Activated CD8-positive, alpha-beta memory T cell treated with anti-CD3 and anti-CD28 coated beads, Interleukin-2, amount 10 ng/mL, durations not matched to agents 7 days and 5 days (primary cell): ENCODE data around the gene MAP3K3. TPM values are rescaled to one million over a fixed set of nuclear protein-coding genes. Genes with fewer than 3 reads are reported as not detected.

Experiments
- ATAC-seq: fragments of 150-1000 bp; cut with Tn5 transposase; one replicate; pipeline ENCODE4 v1.10.0; 2021; ENCODE audit warnings: moderate library complexity
- CTCF ChIA-PET: fragments of 350-600 bp; sonication (Branson Sonifier 250); formaldehyde crosslinking; loops from one replicate; lab custom pipeline; 2021; ENCODE audit warnings: antibody characterized with exemption; lab: Charles Lee
- DNase-seq: peaks from one replicate; pipeline ENCODE4 v3.0.0-alpha.2; 2020
- H3K27ac Mint-ChIP-seq: one replicate; pipeline ENCODE4 v1.8.0; 2021; ENCODE audit warnings: mild to moderate bottlenecking, mixed read lengths
- H3K27me3 Mint-ChIP-seq: one replicate; pipeline ENCODE4 v1.8.0; 2021; ENCODE audit warnings: mixed read lengths
- H3K36me3 Mint-ChIP-seq: one replicate; pipeline ENCODE4 v1.8.0; 2021; ENCODE audit warnings: mild to moderate bottlenecking, mixed read lengths
- H3K4me1 Mint-ChIP-seq: one replicate; pipeline ENCODE4 v1.8.0; 2021; ENCODE audit warnings: mixed read lengths
- H3K4me3 Mint-ChIP-seq: one replicate; pipeline ENCODE4 v1.8.0; 2021; ENCODE audit warnings: mild to moderate bottlenecking, moderate library complexity, mixed read lengths
- H3K9me3 Mint-ChIP-seq: one replicate; pipeline ENCODE4 v1.8.0; 2022; ENCODE audit warnings: low read depth, mixed read lengths
- total RNA-seq, 2 experiments: library from RNA; stranded (reverse); gene quantifications; one replicate each; pipeline ENCODE4 v1.2.3, GENCODE V29; 2021

MAP3K3 gene
- 10 to 100 TPM; 29.0 to 36.5 TPM for total RNA-seq

DNA sequence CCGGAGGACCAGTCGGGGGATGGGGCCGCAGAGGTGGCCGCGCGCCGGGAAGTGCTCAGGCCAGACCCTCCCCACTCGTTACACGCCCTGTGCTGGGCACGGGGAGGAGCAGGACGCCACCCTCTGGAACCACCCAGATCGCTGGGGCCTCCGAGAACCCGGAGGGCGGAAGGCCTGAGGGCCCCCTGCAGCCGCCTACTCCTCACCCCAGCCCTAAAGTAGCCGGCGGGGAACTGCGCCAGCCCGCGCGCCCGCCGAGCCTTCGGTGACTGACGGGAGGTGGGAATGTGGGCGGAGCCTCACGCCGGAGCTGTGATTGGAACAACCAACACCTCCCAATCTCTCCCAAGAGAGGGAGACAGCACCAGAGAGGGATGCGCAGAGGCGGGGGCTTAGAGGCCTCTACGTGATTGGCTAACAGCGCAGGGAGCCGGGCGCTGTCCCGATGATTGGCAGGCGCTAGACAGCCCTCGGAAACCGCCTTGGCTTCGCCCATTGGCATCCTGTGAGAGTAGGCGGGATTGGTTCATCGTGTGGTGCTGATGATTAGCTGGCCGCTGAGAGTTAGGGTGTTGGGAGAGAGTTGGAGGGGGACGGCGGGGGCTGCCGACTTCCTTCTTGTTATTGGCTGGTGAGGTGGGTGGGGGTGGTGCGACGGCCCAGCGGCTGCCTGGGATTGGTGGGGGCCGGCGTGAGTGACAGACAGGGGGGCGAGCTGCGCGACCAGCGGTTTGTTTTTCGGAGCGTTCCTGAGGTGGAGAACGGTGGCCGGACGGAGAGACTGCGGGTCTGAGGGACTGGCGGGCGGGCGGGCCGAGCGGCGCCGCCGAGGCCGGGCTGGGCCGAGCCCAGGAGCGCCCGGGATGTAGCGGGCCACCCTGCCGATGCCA, at the start of gene MAP3K3:
Gene MAP3K3, plus strand, starts transcription at position 734 of the 890 bp plus-strand sequence. CDS start 343 bp downstream, outside the sequence.
- peak within 1 kb of the TSS; percentile 89 for H3K27ac Mint-ChIP-seq
- peak; percentile 99 for DNase-seq
- H3K4me1 Mint-ChIP-seq = peaks cover 29% of the 10 kb centered on the region
- peak; percentile 91 for ATAC-seq
- H3K9me3 Mint-ChIP-seq = no peaks in the 10 kb centered on the region
- CTCF ChIA-PET = interaction anchor here (0.8 to 18.1 kb wide), 16 partner anchors 10 to 227 kb away, joined by 3 to 249 read pairs (median 4); partner anchors contain the start of genes CYB561, DCAF7 and TACO1
- H3K27me3 Mint-ChIP-seq = peaks cover 3% of the 10 kb centered on the region
- H3K36me3 Mint-ChIP-seq = no peaks in the 10 kb centered on the region
- peak within 1 kb of the TSS; percentile 97 for H3K4me3 Mint-ChIP-seq

DNA sequence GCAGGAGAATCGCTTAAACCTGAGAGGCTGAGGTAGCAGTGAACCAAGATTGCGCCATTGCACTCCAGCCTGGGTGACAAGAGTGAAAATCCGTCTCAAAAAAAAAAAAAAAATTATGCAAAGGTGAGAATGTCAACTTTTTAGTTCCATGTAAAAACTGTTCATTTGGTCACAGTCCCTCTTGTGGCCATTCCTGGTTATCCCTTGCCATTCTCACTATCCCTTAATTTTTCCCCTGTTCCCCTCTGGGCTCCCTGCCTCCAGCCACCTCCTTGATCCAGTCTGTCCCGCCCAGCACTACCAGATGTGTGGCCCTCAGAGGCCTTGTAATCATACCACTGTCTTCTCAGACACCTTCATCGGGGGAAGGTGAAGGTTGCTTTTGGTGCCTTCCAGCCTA, 48.6 kb upstream of the MAP3K3 start:
- Mint-ChIP-seq H3K27ac (no peak overlapping the region), H3K27me3 (no peaks in the 10 kb centered on the region), H3K4me1 (peaks cover 20% of the 10 kb centered on the region), H3K4me3 (no peak overlapping the region), H3K36me3 (peaks cover 2% of the 10 kb centered on the region), H3K9me3 (no peaks in the 10 kb centered on the region)
- ATAC-seq = no peak
- no peak for DNase-seq
- CTCF ChIA-PET = no interaction called here

DNA sequence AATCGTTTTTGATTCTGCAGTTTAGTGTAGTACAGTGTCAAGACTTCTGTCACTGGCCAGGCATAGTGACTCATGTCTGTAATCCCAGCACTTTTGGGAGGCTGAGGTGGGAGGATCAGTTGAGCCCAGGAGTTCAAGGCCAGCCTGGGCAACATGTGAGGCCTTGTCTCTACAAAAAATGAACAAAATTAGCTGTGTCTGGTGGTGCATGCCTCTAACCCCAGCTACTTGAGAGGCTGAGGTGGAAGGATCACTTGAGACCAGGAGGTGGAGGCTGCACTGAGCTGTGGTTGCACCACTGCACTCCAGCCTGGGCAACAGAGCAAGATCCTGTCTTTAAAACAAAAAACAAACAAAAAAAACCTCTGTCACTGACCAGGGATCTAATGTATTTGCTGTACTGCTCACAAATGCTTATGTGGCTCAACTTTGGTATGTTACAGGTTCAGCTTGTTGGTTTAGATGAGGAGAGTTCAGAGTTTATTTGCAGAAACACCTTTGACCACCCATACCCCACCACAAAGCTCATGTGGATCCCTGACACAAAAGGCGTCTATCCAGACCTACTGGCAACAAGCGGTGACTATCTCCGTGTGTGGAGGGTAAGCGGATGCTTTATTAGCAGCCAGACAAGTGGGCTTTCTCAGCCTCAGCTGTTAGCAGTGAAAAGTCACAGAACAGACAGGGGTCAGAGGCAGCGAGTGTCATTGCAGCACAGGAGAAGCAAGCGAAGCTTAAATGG, 44.0 kb upstream of the MAP3K3 start:
- peaks cover 4% of the 10 kb centered on the region for H3K4me1 Mint-ChIP-seq
- no peaks in the 10 kb centered on the region for H3K27me3 Mint-ChIP-seq
- DNase-seq (no peak), ATAC-seq (no peak)
- peaks cover 16% of the 10 kb centered on the region for H3K36me3 Mint-ChIP-seq
- CTCF ChIA-PET = no interaction called here
- no peak overlapping the region for H3K4me3 Mint-ChIP-seq
- H3K9me3 Mint-ChIP-seq = no peaks in the 10 kb centered on the region
- peak overlapping the region; percentile 38 for H3K27ac Mint-ChIP-seq

GRCh38 chr17:63578769-63579111, 43.5 kb upstream of the MAP3K3 start:
- ATAC-seq (no peak), DNase-seq (no peak)
- CTCF ChIA-PET = no interaction called here
- Mint-ChIP-seq H3K9me3 (no peaks in the 10 kb centered on the region), H3K27ac (no peak overlapping the region), H3K36me3 (peaks cover 19% of the 10 kb centered on the region), H3K4me1 (peaks cover 4% of the 10 kb centered on the region), H3K27me3 (no peaks in the 10 kb centered on the region), H3K4me3 (no peak overlapping the region)

DNA sequence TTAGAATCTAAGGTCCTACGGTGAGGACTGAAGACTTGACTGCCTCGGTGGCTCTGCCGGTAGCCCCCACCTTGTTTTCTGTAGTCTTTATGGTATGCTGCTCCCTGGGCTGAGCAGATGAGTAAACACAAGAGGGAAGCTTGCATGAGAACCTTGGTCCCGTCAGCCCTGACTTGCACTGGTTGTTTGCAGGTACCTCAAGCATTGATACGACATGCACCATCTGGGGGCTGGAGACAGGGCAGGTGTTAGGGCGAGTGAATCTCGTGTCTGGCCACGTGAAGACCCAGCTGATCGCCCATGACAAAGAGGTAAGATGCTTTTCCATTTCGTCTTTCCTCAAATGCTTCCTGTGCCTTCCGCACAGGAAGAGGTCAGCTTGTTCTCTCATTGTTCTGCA, 42.6 kb upstream of the MAP3K3 start:
- CTCF ChIA-PET = interaction anchor here (1.4 kb wide), 1 partner anchor 101 kb away, joined by 4 read pairs; no protein-coding TSS in a partner anchor
- peaks cover under 1% of the 10 kb centered on the region for H3K4me1 Mint-ChIP-seq
- no peak overlapping the region for H3K4me3 Mint-ChIP-seq
- no peaks in the 10 kb centered on the region for H3K9me3 Mint-ChIP-seq
- no peak for DNase-seq
- H3K27ac Mint-ChIP-seq = no peak overlapping the region
- H3K27me3 Mint-ChIP-seq = no peaks in the 10 kb centered on the region
- H3K36me3 Mint-ChIP-seq = peaks cover 23% of the 10 kb centered on the region
- ATAC-seq = no peak

- no peak overlapping the region for H3K4me3 Mint-ChIP-seq
- H3K27ac Mint-ChIP-seq = no peak overlapping the region
- H3K9me3 Mint-ChIP-seq = no peaks in the 10 kb centered on the region
- peaks cover 55% of the 10 kb centered on the region for H3K36me3 Mint-ChIP-seq
- H3K27me3 Mint-ChIP-seq = no peaks in the 10 kb centered on the region
- CTCF ChIA-PET = interaction anchor here (1.3 kb wide), 1 partner anchor 174 kb away, joined by 4 read pairs; no protein-coding TSS in a partner anchor
- DNase-seq (no peak), ATAC-seq (no peak)
- peaks cover 12% of the 10 kb centered on the region for H3K4me1 Mint-ChIP-seq
These were observed 34.4 kb upstream of the MAP3K3 start for GRCh38 chr17:63587770-63588169.

DNA sequence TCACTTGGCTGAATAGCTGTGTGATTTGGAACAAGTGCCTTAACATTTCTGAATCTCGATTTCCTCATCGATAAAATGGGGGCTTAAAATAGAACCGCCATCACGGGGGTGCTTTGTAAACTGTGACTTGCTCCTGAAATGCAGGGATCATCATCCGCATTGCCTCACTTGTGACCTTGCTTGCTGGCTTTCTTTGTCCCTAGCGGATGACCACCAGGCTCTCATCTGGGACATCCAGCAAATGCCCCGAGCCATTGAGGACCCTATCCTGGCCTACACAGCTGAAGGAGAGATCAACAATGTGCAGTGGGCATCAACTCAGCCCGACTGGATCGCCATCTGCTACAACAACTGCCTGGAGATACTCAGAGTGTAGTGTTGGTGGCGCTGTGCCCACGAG, 33.4 kb upstream of the MAP3K3 start:
- CTCF ChIA-PET = interaction anchor here (1.5 kb wide), 1 partner anchor 112 kb away, joined by 3 read pairs; the partner anchor contains the start of gene ACE
- Mint-ChIP-seq H3K9me3 (no peaks in the 10 kb centered on the region), H3K4me3 (no peak overlapping the region), H3K27me3 (no peaks in the 10 kb centered on the region), H3K27ac (no peak overlapping the region), H3K4me1 (peaks cover 12% of the 10 kb centered on the region), H3K36me3 (peaks cover 48% of the 10 kb centered on the region)
- no peak for DNase-seq
- ATAC-seq = no peak

DNA sequence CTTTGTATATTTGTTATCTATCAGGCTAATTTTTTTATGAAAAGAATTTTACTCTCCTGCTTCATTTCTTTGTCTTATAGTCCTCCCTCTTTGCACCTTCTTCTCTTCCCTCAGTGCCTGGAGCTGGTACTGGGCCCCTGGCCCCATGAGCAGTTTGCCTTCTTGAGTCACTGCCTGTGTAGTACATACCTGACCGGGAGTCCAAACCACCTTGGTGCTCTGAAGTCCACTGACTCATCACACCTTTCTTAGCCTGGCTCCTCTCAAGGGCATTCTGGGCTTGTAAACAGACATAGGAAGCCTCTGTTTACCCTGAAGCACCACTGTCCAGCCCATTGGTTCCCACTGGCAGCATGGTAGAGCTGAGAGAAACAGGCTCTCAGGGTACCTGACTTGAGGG, 32.6 kb upstream of the MAP3K3 start:
- H3K9me3 Mint-ChIP-seq = no peaks in the 10 kb centered on the region
- no peaks in the 10 kb centered on the region for H3K27me3 Mint-ChIP-seq
- DNase-seq (no peak), ATAC-seq (no peak)
- CTCF ChIA-PET = interaction anchor here (1.0 to 1.5 kb wide), 2 partner anchors 12 to 112 kb away, joined by 3 read pairs; partner anchors contain the start of gene ACE
- H3K27ac Mint-ChIP-seq = no peak overlapping the region
- no peak overlapping the region for H3K4me3 Mint-ChIP-seq
- H3K36me3 Mint-ChIP-seq = peaks cover 45% of the 10 kb centered on the region
- H3K4me1 Mint-ChIP-seq = peaks cover 11% of the 10 kb centered on the region

GRCh38 chr17:63592797-63593196, 29.4 kb upstream of the MAP3K3 start:
- no peak for ATAC-seq
- H3K9me3 Mint-ChIP-seq = no peaks in the 10 kb centered on the region
- CTCF ChIA-PET = interaction anchor here (1.2 to 1.3 kb wide), 2 partner anchors 19 to 167 kb away, joined by 4 to 5 read pairs; no protein-coding TSS in a partner anchor
- peaks cover 15% of the 10 kb centered on the region for H3K4me1 Mint-ChIP-seq
- no peak overlapping the region for H3K27ac Mint-ChIP-seq
- H3K36me3 Mint-ChIP-seq = peaks cover 37% of the 10 kb centered on the region
- no peak overlapping the region for H3K4me3 Mint-ChIP-seq
- DNase-seq = no peak
- no peaks in the 10 kb centered on the region for H3K27me3 Mint-ChIP-seq

GRCh38 chr17:63595132-63595531, 27.1 kb upstream of the MAP3K3 start:
- H3K4me1 Mint-ChIP-seq = peaks cover 32% of the 10 kb centered on the region
- no peak for DNase-seq
- no peak overlapping the region for H3K4me3 Mint-ChIP-seq
- H3K36me3 Mint-ChIP-seq = peaks cover 22% of the 10 kb centered on the region
- CTCF ChIA-PET = no interaction called here
- H3K27ac Mint-ChIP-seq = no peak overlapping the region
- no peaks in the 10 kb centered on the region for H3K27me3 Mint-ChIP-seq
- H3K9me3 Mint-ChIP-seq = no peaks in the 10 kb centered on the region
- no peak for ATAC-seq

DNA sequence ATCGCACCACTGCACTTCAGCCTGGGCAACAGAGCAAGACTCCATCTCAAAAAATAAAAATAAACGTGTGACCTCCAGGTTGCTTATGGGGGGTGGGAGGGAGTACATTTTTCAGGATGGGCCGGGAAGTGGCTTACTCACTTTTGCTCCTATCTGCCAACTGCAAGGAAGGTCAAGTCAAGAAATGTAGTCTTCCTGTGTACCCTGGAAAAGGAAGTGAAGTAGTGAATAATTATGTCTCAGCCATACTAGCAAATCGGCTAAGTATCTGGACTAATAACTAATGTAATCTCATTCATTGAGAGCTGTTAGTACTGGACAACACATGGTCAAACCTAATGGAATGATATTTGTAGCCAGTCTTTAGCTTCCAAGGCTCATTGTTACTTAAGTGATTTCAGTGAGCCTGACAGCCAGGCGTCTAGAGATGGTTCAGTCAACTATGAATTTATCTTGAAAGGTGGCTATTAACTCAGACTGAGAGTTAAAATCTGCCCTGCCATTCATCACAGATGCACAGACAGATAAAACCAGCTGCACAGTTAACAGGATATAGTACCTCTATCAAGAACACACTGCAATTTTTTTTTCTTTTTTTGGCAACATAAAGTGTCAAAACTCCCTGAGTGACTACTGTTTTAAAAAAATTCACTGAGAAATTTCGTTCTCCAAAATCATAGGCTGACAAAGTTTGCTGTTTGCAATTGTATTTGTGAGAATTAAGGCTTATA, 25.2 kb upstream of the MAP3K3 start:
- CTCF ChIA-PET = interaction anchor here (0.8 to 7.8 kb wide), 2 partner anchors 15 to 20 kb away, joined by 4 to 56 read pairs; no protein-coding TSS in a partner anchor
- DNase-seq = no peak
- peaks cover 11% of the 10 kb centered on the region for H3K36me3 Mint-ChIP-seq
- peak overlapping the region; percentile 9 for H3K27ac Mint-ChIP-seq
- H3K9me3 Mint-ChIP-seq = no peaks in the 10 kb centered on the region
- peaks cover 44% of the 10 kb centered on the region for H3K4me1 Mint-ChIP-seq
- no peak overlapping the region for H3K4me3 Mint-ChIP-seq
- ATAC-seq = no peak
- no peaks in the 10 kb centered on the region for H3K27me3 Mint-ChIP-seq

DNA sequence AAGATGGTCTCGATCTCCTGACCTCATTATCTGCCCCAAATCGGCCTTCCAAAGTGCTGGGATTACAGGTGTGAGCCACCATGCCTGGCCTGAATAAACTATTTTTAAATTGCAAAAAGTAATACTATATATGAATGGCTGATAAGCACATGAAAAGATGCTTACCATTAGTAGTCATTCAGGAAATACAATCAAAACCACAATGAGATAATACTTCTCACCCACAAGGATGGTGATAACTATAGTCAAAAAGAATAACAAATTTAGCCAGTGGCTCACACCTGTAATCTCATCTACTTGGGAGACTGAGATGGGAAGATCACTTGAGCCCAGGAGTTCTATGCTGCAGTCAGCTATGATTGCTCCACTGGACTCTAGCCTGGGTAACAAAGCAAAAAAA, 23.9 kb upstream of the MAP3K3 start:
- Mint-ChIP-seq H3K9me3 (no peaks in the 10 kb centered on the region), H3K36me3 (peaks cover 12% of the 10 kb centered on the region), H3K4me3 (no peak overlapping the region), H3K27me3 (no peaks in the 10 kb centered on the region), H3K4me1 (peaks cover 46% of the 10 kb centered on the region), H3K27ac (no peak overlapping the region)
- peak; percentile 10 for ATAC-seq
- no peak for DNase-seq
- CTCF ChIA-PET = interaction anchor here (1.1 to 7.8 kb wide), 2 partner anchors 14 to 173 kb away, joined by 3 to 56 read pairs; no protein-coding TSS in a partner anchor
